ENCODE data around the gene DOCK8.

- TF ChIP-seq CTCF (IDR thresholded peaks at IDR 0.05) (no peak), POLR2A (IDR thresholded peaks at IDR 0.05) (no peak)
Observed at GRCh38 chr9:398085-398484, 183.4 kb downstream of the DOCK8 start.

All from uterus (tissue), 2 donors.